Prostate gland (tissue), 2 donors: ENCODE data around the gene CEP63. TPM values are rescaled to one million over a fixed set of nuclear protein-coding genes. Genes with fewer than 3 reads are reported as not detected.

Experiments
- DNase-seq: peaks from one replicate; pipeline ENCODE4 v3.0.0-alpha.2; 2019; ENCODE audit warnings: low spot score
- H3K27ac ChIP-seq, 2 donors: fragments of 200-600 bp; sonication (generic); 2 replicates each; pipeline ENCODE4 v1.5.1; 2017 to 2019
- H3K27me3 ChIP-seq: fragments of 200-600 bp; sonication (generic); replicated peaks from 2 replicates; pipeline ENCODE4 v1.5.1; 2019; ENCODE audit not compliant: insufficient read depth
- H3K36me3 ChIP-seq, 2 donors: fragments of 200-600 bp; sonication (generic); 1 replicate in 1 of 2; 2 replicates in 1 of 2; pipeline versions ENCODE4 v1.5.1 to v1.8.1; 2017 to 2019
- H3K4me1 ChIP-seq: fragments of 200-600 bp; sonication (generic); replicated peaks from 2 replicates; pipeline ENCODE4 v1.5.1; 2019
- H3K4me3 ChIP-seq, 2 donors: fragments of 200-600 bp; sonication (generic); 2 replicates each; pipeline ENCODE4 v1.5.1; 2017 to 2019
- H3K9me3 ChIP-seq: fragments of 200-600 bp; sonication (generic); 2 replicates; pipeline ENCODE4 v1.5.1; 2017
- POLR2A ChIP-seq: fragments of 450-650 bp; IDR thresholded peaks from one replicate; pipeline ENCODE4 v1.6.1; 2016; ENCODE audit warnings: antibody characterized with exemption, mild to moderate bottlenecking
- POLR2AphosphoS5 ChIP-seq: sonication (generic); formaldehyde crosslinking; IDR thresholded peaks from one replicate; pipeline ENCODE4 v1.6.1; 2017; ENCODE audit warnings: antibody characterized with exemption
- WGBS: methylation state at CpG from one replicate; pipeline ENCODE4 v1.1.5; 2018; 5-methylcytosine and 5-hydroxymethylcytosine counted together
- intact Hi-C: fragments of 100-400 bp; cut with DNase I; formaldehyde crosslinking; loops from one replicate; pipeline ENCODE4 v1.14.2; 2022
- total RNA-seq, 2 donors: library from RNA; depleted of rRNA; stranded (reverse); fragments of >200 nt; gene quantifications; one replicate each; pipeline ENCODE4 v1.1.0, GENCODE V29; 2016
- TF ChIP-seq, protein P1 (sequence below), 4 experiments: fragments of 200-600 bp in 2 of 4; fragments of 450-650 bp in 2 of 4; sonication (generic) in 2 of 4; IDR thresholded peaks; 1 replicate in 3 of 4; 2 replicates in 1 of 4; pipeline ENCODE4 v1.5.1; 2016 to 2019; ENCODE audit warnings: antibody characterized with exemption in 4 of 4, mild to moderate bottlenecking in 2 of 4, moderate library complexity in 2 of 4

Gene CEP63
- total RNA-seq, 2 donors from 2014 or later, result 35.2 to 60.1 TPM

DNA sequence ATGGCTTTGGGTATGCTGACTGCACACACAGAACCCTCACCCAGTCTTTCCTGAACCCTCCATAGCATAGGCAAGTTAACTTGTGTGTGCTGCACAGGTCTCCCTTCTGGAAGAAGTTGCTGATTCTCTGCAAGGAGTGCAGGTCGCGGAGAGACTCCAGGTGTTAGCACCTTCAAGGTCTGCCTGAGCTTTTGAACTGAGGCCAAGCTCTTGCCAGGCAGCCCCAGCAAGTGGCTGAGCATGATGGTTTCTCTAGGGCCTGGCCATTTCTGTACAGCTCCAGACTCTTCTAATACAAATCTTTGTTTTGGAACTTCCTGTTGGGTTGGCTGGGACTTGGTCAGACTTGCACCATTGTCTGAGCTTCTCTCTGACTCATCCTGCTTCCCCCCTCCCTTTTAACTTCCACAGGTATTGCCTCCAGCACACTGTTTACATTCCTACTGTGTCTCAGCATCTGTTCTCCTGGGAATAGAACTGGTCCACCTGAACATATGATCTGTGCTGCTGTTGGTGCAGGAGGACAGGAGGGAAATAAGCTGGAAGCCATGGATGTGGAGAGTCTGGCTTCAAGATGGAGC is 111.6 kb downstream of the CEP63 start:
- DNase-seq, result no peak
- no peak overlapping the region for H3K4me3 ChIP-seq
- H3K9me3 ChIP-seq, result no peaks in the 10 kb centered on the region
- no peaks in the 10 kb centered on the region for H3K27me3 ChIP-seq
- TF ChIP-seq, protein P1, sequence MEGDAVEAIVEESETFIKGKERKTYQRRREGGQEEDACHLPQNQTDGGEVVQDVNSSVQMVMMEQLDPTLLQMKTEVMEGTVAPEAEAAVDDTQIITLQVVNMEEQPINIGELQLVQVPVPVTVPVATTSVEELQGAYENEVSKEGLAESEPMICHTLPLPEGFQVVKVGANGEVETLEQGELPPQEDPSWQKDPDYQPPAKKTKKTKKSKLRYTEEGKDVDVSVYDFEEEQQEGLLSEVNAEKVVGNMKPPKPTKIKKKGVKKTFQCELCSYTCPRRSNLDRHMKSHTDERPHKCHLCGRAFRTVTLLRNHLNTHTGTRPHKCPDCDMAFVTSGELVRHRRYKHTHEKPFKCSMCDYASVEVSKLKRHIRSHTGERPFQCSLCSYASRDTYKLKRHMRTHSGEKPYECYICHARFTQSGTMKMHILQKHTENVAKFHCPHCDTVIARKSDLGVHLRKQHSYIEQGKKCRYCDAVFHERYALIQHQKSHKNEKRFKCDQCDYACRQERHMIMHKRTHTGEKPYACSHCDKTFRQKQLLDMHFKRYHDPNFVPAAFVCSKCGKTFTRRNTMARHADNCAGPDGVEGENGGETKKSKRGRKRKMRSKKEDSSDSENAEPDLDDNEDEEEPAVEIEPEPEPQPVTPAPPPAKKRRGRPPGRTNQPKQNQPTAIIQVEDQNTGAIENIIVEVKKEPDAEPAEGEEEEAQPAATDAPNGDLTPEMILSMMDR (IDR thresholded peaks at IDR 0.05), result no peak
- TF ChIP-seq POLR2A (no peak), POLR2AphosphoS5 (no peak)
- 96% methylated on average over 2 of the region's 2 CpGs for WGBS
- intact Hi-C loops, result no loop called here
- no peaks in the 10 kb centered on the region for H3K4me1 ChIP-seq
- no peak overlapping the region for H3K27ac ChIP-seq
- no peaks in the 10 kb centered on the region for H3K36me3 ChIP-seq

DNA sequence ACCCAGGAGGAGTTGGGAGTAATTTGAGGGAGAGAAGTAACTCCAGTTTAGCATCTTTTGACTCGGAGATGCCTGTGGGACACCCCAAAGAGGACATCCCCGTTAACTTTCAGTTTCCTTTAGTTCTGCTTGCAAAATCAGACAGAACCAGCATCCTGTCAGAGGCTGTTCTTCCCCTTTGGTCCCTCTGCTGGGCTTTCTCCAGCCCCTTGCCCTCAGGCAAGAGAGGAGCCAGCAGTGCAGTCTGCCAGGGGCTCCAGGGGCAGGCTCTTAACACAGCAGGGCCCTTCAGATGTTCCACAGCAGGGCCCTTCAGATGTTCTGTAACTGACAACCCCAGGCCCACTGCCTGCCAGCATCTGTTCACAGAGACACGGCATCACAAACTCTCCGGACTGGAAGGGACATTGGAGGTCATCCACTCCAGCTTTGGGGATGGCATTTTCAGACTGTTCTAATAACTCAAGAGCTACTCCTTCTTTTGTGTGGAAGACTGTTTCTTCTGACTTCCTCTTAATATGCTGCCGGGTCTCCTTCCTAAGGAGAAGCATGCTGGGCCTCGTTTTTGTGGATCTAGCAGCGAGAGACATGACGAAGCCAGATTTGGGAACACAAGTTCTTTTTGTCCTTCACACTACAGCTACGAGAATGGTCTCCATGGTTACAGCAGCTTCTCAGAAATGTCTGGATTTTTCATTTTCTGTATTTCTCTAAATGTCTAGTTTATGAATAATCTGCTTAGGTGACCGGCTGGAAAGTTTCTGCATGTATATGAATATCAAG is 113.1 kb downstream of the CEP63 start:
- TF ChIP-seq POLR2AphosphoS5, result no peak
- TF ChIP-seq, protein P1 (IDR thresholded peaks at IDR 0.05), result no peak
- TF ChIP-seq POLR2A, result no peak
- Histone ChIP-seq H3K9me3 (no peaks in the 10 kb centered on the region), H3K27me3 (no peaks in the 10 kb centered on the region), H3K27ac (no peak overlapping the region), H3K4me1 (no peaks in the 10 kb centered on the region), H3K36me3 (no peaks in the 10 kb centered on the region), H3K4me3 (no peak overlapping the region)
- DNase-seq, result no peak
- 73% methylated on average over 10 of the region's 10 CpGs for WGBS
- intact Hi-C loops, result no loop called here

DNA sequence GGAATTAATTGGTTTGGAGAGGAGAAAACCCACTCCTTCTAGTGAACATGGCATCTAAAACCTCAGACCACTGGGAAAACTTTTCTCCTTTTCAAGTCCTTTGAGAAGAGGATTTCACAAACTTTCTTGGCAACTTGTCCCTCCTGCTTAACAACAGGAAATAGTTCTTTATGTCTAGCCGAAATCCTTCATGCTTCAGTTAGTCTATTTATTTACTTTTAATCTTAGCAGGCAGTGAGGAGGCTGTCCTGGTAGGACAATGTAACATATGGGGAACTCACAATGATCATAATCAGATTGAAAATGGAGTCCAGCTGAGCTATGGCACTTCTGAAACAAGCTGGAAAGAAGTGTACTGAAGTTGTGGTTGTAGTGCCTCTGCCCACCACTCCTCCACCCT is 114.3 kb downstream of the CEP63 start:
- TF ChIP-seq, protein P1 (IDR thresholded peaks at IDR 0.05), result no peak
- TF ChIP-seq POLR2A, result no peak
- TF ChIP-seq POLR2AphosphoS5, result no peak
- intact Hi-C loops, result loop anchor here (2.0 to 5.0 kb wide), 5 partner anchors 42 to 1295 kb away; partner anchors contain the start of gene EPHB1
- H3K4me1 ChIP-seq, result no peaks in the 10 kb centered on the region
- 27% methylated on average over 1 of the region's 1 CpG for whole genome bisulfite sequencing
- no peak overlapping the region for H3K4me3 ChIP-seq
- H3K27ac ChIP-seq, result no peak overlapping the region
- no peaks in the 10 kb centered on the region for H3K36me3 ChIP-seq
- no peaks in the 10 kb centered on the region for H3K27me3 ChIP-seq
- H3K9me3 ChIP-seq, result no peaks in the 10 kb centered on the region
- no peak for DNase-seq

- DNase-seq, result peak; percentile 27
- no peak overlapping the region for H3K4me3 ChIP-seq
- TF ChIP-seq, protein P1 (IDR thresholded peaks at IDR 0.05), result peak; percentile 64 to 82 (median 74)
- no peak for TF ChIP-seq POLR2A
Measured at GRCh38 chr3:134600685-134601463, 115.0 kb downstream of the CEP63 start.

More at GRCh38 chr3:134600685-134601463, 115.0 kb downstream of the CEP63 start:
- no peak overlapping the region for H3K27ac ChIP-seq
- WGBS, result 3% methylated on average over 31 of the region's 31 CpGs
- H3K4me1 ChIP-seq, result no peaks in the 10 kb centered on the region
- H3K27me3 ChIP-seq, result no peaks in the 10 kb centered on the region
- intact Hi-C loops, result loop anchor here (2.0 to 5.0 kb wide), 5 partner anchors 41 to 1294 kb away; partner anchors contain the start of gene EPHB1
- no peaks in the 10 kb centered on the region for H3K36me3 ChIP-seq
- H3K9me3 ChIP-seq, result no peaks in the 10 kb centered on the region
